ENCODE data around the gene ZBTB18.

The ZBTB18 gene

DNA sequence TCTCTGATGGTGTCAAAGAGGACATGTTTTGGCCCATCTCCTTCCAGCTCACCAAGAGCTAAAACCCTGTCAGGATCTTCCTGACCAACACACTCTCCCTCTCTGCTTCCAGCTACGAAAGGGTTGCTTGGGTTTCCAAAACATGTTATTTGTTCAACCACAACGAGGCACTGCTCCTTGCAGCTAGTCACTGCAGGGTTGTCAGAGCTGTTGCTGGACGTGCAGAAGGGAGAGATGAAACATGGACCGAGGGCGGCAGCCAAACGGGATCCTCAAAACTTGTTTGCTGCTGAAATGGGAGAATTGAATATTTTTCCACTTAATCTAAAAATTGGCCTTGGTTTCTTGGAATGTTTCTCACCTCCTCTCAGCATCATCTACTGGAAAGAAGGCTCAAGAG, 12.4 kb downstream of the ZBTB18 start:
- Histone ChIP-seq H3K9me3 (ENCODE audit: insufficient read depth, low read depth, low read length) (no peaks in the 10 kb centered on the region), H3K36me3 (ENCODE audit: insufficient read depth, low read length) (no peaks in the 10 kb centered on the region), H3K4me1 (ENCODE audit: insufficient read depth, low read length) (peaks cover 15% of the 10 kb centered on the region), H3K27me3 (ENCODE audit: insufficient read depth, low read length) (no peaks in the 10 kb centered on the region), H3K9ac (ENCODE audit: low read depth, low read length) (no peak overlapping the region), H3K27ac (ENCODE audit: low read depth, low read length) (no peak overlapping the region), H3K4me3 (ENCODE audit: low read length) (no peak overlapping the region)
- 84% methylated on average over 5 of the region's 6 CpGs for WGBS

DNA sequence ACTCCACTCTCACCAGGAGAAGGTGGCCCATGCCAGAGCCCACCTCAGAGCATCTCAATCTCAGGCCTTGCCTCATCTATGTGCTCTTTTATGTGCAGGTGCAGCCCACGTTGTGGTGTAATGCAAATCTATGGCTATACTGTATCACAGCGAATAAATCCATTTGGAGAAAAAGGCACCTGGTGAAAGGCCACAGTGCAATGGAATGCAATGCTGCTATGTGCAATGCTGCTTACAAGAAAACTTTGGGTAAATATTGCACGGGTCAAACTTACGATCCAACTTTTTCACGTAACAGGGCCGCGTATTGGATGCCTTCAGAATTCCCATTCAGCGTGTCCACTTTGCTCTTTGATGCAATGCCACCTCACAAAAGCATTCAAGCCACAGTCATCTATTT, 13.5 kb downstream of the ZBTB18 start:
- H3K4me1 ChIP-seq (ENCODE audit: insufficient read depth, low read length) = peaks cover 15% of the 10 kb centered on the region
- H3K9ac ChIP-seq (ENCODE audit: low read depth, low read length) = no peak overlapping the region
- no peaks in the 10 kb centered on the region for H3K9me3 ChIP-seq (ENCODE audit: insufficient read depth, low read depth, low read length)
- 93% methylated on average over 8 of the region's 8 CpGs for WGBS
- H3K27ac ChIP-seq (ENCODE audit: low read depth, low read length) = no peak overlapping the region
- no peaks in the 10 kb centered on the region for H3K36me3 ChIP-seq (ENCODE audit: insufficient read depth, low read length)
- no peaks in the 10 kb centered on the region for H3K27me3 ChIP-seq (ENCODE audit: insufficient read depth, low read length)
- no peak overlapping the region for H3K4me3 ChIP-seq (ENCODE audit: low read length)

DNA sequence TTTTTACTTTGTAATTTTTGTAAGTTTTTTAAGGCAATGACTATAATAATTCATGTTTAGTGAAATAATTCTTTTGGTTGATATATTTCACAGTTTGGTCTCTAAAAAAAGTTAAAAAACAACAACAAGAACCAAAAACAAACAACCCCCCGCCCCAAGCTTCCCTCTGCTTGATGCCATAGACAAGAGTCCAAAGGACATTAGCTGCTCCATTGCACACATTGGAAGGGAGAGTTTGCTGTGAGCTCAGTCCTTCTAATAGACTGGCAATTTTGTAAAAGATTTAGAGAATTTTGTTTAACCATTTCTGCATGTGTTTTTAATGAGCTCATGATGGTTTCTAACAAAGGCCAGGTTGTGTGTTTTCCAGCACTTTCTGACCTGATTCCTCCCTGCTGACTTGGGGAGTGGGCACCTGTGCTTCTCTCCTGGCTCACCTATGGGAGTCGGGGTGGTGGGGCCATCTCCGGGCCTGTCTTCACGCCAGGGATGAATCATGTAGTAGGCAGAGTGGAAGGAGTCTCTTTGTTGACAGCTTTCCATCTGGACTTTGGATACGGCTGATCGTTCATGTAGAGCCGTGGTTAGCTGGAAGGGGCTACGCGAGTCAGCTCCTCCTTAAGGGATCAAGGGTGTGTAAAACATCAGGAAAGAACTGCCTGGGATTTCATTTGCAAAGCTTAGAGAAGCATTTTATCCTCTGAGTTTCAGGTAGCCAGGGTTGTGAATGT, 14.1 kb downstream of the ZBTB18 start:
- WGBS = 90% methylated on average over 9 of the region's 9 CpGs
- Histone ChIP-seq H3K4me3 (ENCODE audit: low read length) (no peak overlapping the region), H3K27ac (ENCODE audit: low read depth, low read length) (no peak overlapping the region), H3K4me1 (ENCODE audit: insufficient read depth, low read length) (peaks cover 15% of the 10 kb centered on the region), H3K27me3 (ENCODE audit: insufficient read depth, low read length) (no peaks in the 10 kb centered on the region), H3K9me3 (ENCODE audit: insufficient read depth, low read depth, low read length) (no peaks in the 10 kb centered on the region), H3K9ac (ENCODE audit: low read depth, low read length) (no peak overlapping the region), H3K36me3 (ENCODE audit: insufficient read depth, low read length) (no peaks in the 10 kb centered on the region)

DNA sequence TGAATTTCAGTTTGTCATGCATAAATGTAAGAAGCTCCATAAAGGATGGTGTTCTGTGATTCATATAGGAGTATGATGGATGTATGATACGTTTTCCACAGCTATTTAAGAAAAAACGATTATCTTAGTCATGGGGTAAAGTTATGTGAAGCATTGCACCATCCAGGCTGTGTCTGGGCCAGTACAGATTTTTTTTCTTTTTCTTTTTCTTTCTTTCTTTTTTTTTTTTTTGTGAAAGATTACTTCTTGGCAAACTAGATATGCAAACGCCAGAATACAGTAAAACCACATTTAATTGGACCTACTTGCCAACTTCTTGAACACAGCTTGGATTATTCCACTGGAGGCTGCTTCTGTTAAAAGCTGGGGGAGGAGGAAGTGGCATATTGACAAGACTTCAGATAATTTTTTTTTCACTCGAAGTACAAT, 14.9 kb downstream of the ZBTB18 start:
- WGBS = 97% methylated on average over 2 of the region's 4 CpGs
- Histone ChIP-seq H3K4me1 (ENCODE audit: insufficient read depth, low read length) (peaks cover 15% of the 10 kb centered on the region), H3K9ac (ENCODE audit: low read depth, low read length) (no peak overlapping the region), H3K9me3 (ENCODE audit: insufficient read depth, low read depth, low read length) (no peaks in the 10 kb centered on the region), H3K36me3 (ENCODE audit: insufficient read depth, low read length) (no peaks in the 10 kb centered on the region), H3K27ac (ENCODE audit: low read depth, low read length) (no peak overlapping the region), H3K4me3 (ENCODE audit: low read length) (no peak overlapping the region), H3K27me3 (ENCODE audit: insufficient read depth, low read length) (no peaks in the 10 kb centered on the region)

DNA sequence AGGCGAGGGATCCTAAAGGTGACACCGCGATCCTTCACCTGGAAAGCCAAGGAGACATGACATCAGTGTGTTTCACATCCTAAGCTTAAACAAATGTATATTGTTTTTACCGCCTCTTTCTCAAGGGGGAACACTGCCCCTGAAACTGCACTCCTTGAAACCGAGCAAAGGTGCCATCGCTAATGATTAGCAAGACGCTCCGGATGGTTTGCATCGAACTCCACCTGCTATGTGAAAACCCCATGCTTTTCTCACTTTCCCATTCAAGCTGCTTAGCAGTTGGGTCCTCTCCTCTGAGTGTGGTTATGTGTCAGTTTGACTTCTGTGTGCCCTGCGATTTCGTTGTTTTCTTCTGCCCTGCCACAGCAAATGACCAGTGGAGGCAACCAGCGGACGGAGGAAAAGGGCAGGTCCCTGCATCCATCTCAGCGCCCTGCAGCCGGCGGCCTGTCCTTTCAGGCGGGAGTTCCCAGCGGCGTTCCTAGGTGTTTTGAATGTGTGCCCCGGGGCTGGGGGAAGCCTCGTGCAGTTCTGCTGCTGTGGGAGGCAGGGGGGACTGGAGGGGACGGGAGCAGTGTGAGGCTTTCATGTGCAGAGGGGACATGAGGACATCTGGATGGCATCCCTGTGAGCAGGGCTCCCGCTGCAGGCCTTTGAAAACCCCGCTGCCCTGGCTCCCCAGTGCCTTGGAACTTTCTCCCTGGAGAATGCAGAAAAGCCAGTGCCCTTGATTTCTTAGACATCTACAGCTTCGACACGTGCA, 16.1 kb downstream of the ZBTB18 start:
- no peak overlapping the region for H3K4me3 ChIP-seq (ENCODE audit: low read length)
- 47% methylated on average over 26 of the region's 26 CpGs for WGBS
- no peak overlapping the region for H3K9ac ChIP-seq (ENCODE audit: low read depth, low read length)
- no peaks in the 10 kb centered on the region for H3K36me3 ChIP-seq (ENCODE audit: insufficient read depth, low read length)
- H3K27ac ChIP-seq (ENCODE audit: low read depth, low read length) = no peak overlapping the region
- no peaks in the 10 kb centered on the region for H3K27me3 ChIP-seq (ENCODE audit: insufficient read depth, low read length)
- H3K4me1 ChIP-seq (ENCODE audit: insufficient read depth, low read length) = peaks cover 8% of the 10 kb centered on the region
- H3K9me3 ChIP-seq (ENCODE audit: insufficient read depth, low read depth, low read length) = no peaks in the 10 kb centered on the region

DNA sequence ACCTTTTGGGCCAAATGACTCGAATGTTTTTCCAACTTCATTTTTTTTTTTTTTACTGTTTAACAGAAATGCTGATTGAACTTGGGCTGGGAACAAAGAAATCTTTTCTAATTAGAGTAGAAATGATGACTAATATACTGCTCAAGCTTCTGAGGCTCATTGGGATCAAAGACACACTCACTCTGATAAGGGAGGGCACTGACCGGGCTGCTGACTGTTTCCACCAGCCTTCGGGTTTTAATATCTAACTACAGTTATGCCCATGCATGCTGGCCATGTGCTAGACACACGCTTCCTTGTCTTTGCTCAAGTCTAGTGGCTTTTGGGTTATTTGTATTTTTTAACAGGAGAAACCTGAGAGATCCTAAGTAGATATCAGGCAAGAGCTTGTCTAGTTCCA, 16.8 kb downstream of the ZBTB18 start:
- Histone ChIP-seq H3K27me3 (ENCODE audit: insufficient read depth, low read length) (no peaks in the 10 kb centered on the region), H3K4me3 (ENCODE audit: low read length) (no peak overlapping the region), H3K9me3 (ENCODE audit: insufficient read depth, low read depth, low read length) (no peaks in the 10 kb centered on the region), H3K36me3 (ENCODE audit: insufficient read depth, low read length) (no peaks in the 10 kb centered on the region), H3K4me1 (ENCODE audit: insufficient read depth, low read length) (0 out of 2 replicates have a peak, but pooled peaks cover 4% of the 10 kb centered on the region), H3K27ac (ENCODE audit: low read depth, low read length) (no peak overlapping the region), H3K9ac (ENCODE audit: low read depth, low read length) (no peak overlapping the region)
- WGBS = 93% methylated on average over 4 of the region's 4 CpGs

DNA sequence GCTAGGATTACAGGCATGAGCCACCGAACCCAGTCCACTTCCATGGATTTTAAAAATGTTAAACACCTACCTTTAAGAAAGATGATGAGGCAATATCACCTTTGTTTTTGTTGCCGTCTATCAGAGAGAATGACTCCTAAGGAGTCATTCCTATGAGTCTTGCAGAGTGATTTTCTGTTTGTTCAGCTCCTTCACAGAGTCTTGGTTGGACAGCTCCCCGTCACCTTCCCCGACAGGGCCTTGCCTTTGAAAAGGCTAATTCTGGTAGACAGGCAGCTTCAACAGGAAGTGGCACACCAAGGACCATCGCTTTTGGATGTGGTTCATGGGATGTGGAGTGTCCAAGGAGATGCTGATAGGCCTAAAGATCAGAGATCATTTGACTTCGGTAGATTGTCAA, 17.5 kb downstream of the ZBTB18 start:
- H3K27me3 ChIP-seq (ENCODE audit: insufficient read depth, low read length) = no peaks in the 10 kb centered on the region
- H3K4me1 ChIP-seq (ENCODE audit: insufficient read depth, low read length) = 0 out of 2 replicates have a peak, but pooled peaks cover 4% of the 10 kb centered on the region
- no peak overlapping the region for H3K27ac ChIP-seq (ENCODE audit: low read depth, low read length)
- H3K36me3 ChIP-seq (ENCODE audit: insufficient read depth, low read length) = no peaks in the 10 kb centered on the region
- no peak overlapping the region for H3K9ac ChIP-seq (ENCODE audit: low read depth, low read length)
- WGBS = 86% methylated on average over 6 of the region's 6 CpGs
- H3K4me3 ChIP-seq (ENCODE audit: low read length) = no peak overlapping the region
- no peaks in the 10 kb centered on the region for H3K9me3 ChIP-seq (ENCODE audit: insufficient read depth, low read depth, low read length)

DNA sequence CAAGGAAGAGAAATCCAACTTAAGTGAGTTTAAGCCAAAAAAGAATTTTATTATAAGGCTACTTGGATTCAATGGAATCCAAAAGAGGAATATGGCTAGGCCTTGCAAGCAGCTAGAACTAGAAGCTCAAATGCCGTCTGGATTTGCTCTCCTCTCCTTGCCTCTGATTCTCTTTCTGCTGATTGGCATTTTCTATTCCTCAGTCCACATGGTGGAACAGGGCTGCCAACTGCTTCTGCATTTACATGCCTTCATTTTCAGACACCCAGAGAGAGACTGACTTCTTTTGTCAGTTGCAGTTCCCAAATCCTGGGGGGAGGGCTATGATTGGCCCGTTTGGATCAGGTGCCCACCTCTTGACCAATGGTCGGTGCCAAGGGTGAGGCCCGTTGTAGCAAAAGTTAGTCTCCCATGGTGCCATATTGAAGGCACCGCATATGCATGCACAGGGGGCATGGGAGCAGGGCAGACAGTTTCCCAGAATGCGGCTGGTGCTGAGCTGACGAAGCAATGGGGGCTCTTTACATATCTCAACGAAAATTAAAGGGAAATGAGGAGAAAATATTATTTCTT, 18.3 kb downstream of the ZBTB18 start:
- no peaks in the 10 kb centered on the region for H3K36me3 ChIP-seq (ENCODE audit: insufficient read depth, low read length)
- no peak overlapping the region for H3K9ac ChIP-seq (ENCODE audit: low read depth, low read length)
- H3K9me3 ChIP-seq (ENCODE audit: insufficient read depth, low read depth, low read length) = no peaks in the 10 kb centered on the region
- H3K27ac ChIP-seq (ENCODE audit: low read depth, low read length) = no peak overlapping the region
- H3K27me3 ChIP-seq (ENCODE audit: insufficient read depth, low read length) = no peaks in the 10 kb centered on the region
- H3K4me3 ChIP-seq (ENCODE audit: low read length) = no peak overlapping the region
- H3K4me1 ChIP-seq (ENCODE audit: insufficient read depth, low read length) = 0 out of 2 replicates have a peak, but pooled peaks cover 4% of the 10 kb centered on the region
- 94% methylated on average over 8 of the region's 8 CpGs for WGBS

DNA sequence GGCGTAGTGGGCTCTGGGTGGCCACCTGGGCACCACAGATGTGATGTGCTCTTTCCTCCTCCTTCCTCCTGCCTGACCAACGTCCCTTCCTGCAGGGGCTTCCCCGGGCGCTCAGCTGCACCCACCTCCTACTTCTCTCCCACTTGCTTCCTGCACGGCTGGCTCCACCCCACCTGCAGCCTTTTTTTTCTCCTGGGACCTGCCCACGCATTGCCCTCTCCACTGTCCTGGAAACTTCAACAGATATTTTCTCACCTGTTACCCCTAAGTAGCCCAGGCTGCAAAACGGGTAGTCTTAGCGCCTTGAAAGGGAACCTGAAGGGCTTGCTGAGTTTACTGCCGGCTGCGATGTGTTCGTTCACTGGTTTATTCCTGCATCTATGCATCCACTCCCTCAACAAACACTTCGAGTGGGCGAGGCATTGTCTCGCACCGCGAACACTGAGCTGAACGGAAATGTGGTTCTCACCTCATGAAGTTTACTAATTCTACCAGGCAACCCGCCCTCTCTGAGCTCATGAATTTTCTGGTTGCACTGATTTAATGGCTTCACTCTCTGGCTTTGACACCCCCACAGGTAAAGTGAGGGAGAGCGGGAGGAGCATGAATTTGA, 23.6 kb downstream of the ZBTB18 start:
- Histone ChIP-seq H3K27me3 (ENCODE audit: insufficient read depth, low read length) (no peaks in the 10 kb centered on the region), H3K9ac (ENCODE audit: low read depth, low read length) (no peak overlapping the region), H3K9me3 (ENCODE audit: insufficient read depth, low read depth, low read length) (no peaks in the 10 kb centered on the region), H3K27ac (ENCODE audit: low read depth, low read length) (no peak overlapping the region), H3K36me3 (ENCODE audit: insufficient read depth, low read length) (no peaks in the 10 kb centered on the region), H3K4me1 (ENCODE audit: insufficient read depth, low read length) (peaks cover 10% of the 10 kb centered on the region), H3K4me3 (ENCODE audit: low read length) (no peak overlapping the region)
- 80% methylated on average over 19 of the region's 19 CpGs for WGBS

DNA sequence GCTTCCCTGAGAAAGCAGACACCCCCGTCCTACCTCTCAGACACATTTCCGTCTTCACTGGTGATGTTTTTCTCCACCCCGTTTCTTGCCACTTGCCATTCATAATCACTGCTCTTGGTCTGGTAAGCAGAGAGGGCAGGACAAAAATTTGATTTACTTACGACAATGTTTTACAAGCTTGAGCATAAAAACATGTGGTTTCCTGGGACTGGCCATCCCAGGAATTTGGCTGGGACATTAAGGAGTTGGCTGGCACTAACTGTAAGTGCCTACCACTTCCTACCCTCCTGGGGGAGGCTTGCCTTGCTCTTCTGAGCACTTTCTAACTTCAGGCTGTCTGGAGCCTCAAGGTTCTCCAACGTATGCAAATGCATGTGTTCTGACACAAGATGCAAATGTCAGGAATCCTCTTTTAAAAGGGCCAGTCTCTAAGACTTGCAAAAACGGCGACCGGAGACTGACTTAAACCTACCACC, 24.2 kb downstream of the ZBTB18 start:
- Histone ChIP-seq H3K4me1 (ENCODE audit: insufficient read depth, low read length) (peaks cover 10% of the 10 kb centered on the region), H3K4me3 (ENCODE audit: low read length) (no peak overlapping the region), H3K27me3 (ENCODE audit: insufficient read depth, low read length) (no peaks in the 10 kb centered on the region), H3K36me3 (ENCODE audit: insufficient read depth, low read length) (no peaks in the 10 kb centered on the region), H3K27ac (ENCODE audit: low read depth, low read length) (no peak overlapping the region), H3K9ac (ENCODE audit: low read depth, low read length) (no peak overlapping the region), H3K9me3 (ENCODE audit: insufficient read depth, low read depth, low read length) (no peaks in the 10 kb centered on the region)
- 34% methylated on average over 8 of the region's 8 CpGs for WGBS

DNA sequence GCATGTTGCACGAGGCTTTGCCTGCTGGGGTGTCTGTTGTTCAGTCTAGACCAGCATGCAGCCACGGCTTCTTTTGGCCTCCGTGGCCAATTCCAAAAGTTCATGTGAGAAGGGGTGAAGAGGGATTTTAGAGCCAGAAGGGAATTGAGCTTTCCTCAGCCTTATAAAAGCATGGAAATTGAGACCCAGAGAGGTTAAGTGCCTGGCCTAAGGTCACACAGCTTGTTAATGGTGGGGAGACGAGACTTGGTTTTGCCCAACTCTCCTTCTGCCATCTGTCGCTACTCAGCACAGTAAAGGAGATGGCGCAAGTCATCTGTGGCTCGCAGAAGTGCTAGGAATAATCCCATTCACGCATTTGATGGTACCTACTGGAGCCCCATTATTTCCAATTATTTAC, 25.7 kb downstream of the ZBTB18 start:
- Histone ChIP-seq H3K36me3 (ENCODE audit: insufficient read depth, low read length) (no peaks in the 10 kb centered on the region), H3K9me3 (ENCODE audit: insufficient read depth, low read depth, low read length) (no peaks in the 10 kb centered on the region), H3K27ac (ENCODE audit: low read depth, low read length) (no peak overlapping the region), H3K4me3 (ENCODE audit: low read length) (no peak overlapping the region), H3K9ac (ENCODE audit: low read depth, low read length) (no peak overlapping the region), H3K27me3 (ENCODE audit: insufficient read depth, low read length) (no peaks in the 10 kb centered on the region), H3K4me1 (ENCODE audit: insufficient read depth, low read length) (peaks cover 10% of the 10 kb centered on the region)
- 89% methylated on average over 8 of the region's 8 CpGs for WGBS
